ENCODE measurements around the gene PTGES. TPM values are rescaled to one million over a fixed set of nuclear protein-coding genes. Genes with fewer than 3 reads are reported as not detected.

Gene PTGES
- total and polyA plus RNA-seq, 11 donors: 0.30 to 3.0 (median 1.2) TPM

GRCh38 chr9:129720181-129720864 lies 32.5 kb downstream of the PTGES start:
- TF ChIP-seq CTCF (IDR thresholded peaks at IDR 0.05): no peak
- TF ChIP-seq POLR2A (IDR thresholded peaks at IDR 0.05): no peak
- H3K4me1 ChIP-seq: peaks cover 0 to 6% (median 0%) of the 10 kb centered on the region in 12 donors
- no peak for DNase-seq
- no peak for ATAC-seq
- H3K9me3 ChIP-seq: no peaks in the 10 kb centered on the region
- intact Hi-C loops (cut with DNase I): loop anchor here in 4 of 10 donors (5.0 to 10.0 kb wide), 3 partner anchors 68 to 76 kb away; partner anchors contain the start of gene ASB6 (in 1 of the 4)
- no peaks in the 10 kb centered on the region for H3K27me3 ChIP-seq
- WGBS, 4 donors: 81 to 88% (median 85%) methylated on average over 20 to 31 of the region's 31 CpGs
- H3K4me3 ChIP-seq: no peak overlapping the region
- H3K36me3 ChIP-seq: no peaks in the 10 kb centered on the region
- H3K27ac ChIP-seq: no peak overlapping the region

- Histone ChIP-seq H3K9me3 (no peaks in the 10 kb centered on the region), H3K36me3 (no peaks in the 10 kb centered on the region), H3K4me3 (no peak overlapping the region), H3K4me1 (peaks cover 0 to 7% (median 0%) of the 10 kb centered on the region in 12 donors), H3K27me3 (no peaks in the 10 kb centered on the region), H3K27ac (no peak overlapping the region)
- ATAC-seq (no peak), DNase-seq (no peak)
- TF ChIP-seq POLR2A (IDR thresholded peaks at IDR 0.05) (no peak), CTCF (IDR thresholded peaks at IDR 0.05) (no peak)
- WGBS, 4 donors: 59 to 73% (median 69%) methylated on average over 3 to 38 of the region's 38 CpGs
- intact Hi-C loops (cut with DNase I): no loop called here
Measured at GRCh38 chr9:129719135-129719534, 33.7 kb downstream of the PTGES start.

GRCh38 chr9:129718647-129719046 lies 34.2 kb downstream of the PTGES start:
- H3K4me1 ChIP-seq: peaks cover 0 to 9% (median 0%) of the 10 kb centered on the region in 12 donors
- H3K36me3 ChIP-seq: no peaks in the 10 kb centered on the region
- H3K4me3 ChIP-seq: no peak overlapping the region
- no peak overlapping the region for H3K27ac ChIP-seq
- 65 to 77% (median 71%) methylated on average over 5 of the region's 5 CpGs for WGBS, 4 donors
- DNase-seq (no peak), ATAC-seq (no peak)
- no peaks in the 10 kb centered on the region for H3K9me3 ChIP-seq
- H3K27me3 ChIP-seq: no peaks in the 10 kb centered on the region
- intact Hi-C loops (cut with DNase I): no loop called here
- no peak for TF ChIP-seq POLR2A (IDR thresholded peaks at IDR 0.05)
- no peak for TF ChIP-seq CTCF (IDR thresholded peaks at IDR 0.05)

- Histone ChIP-seq H3K4me3 (no peak overlapping the region), H3K27me3 (peaks cover 0 to 5% (median 0%) of the 10 kb centered on the region in 9 donors), H3K27ac (no peak overlapping the region), H3K36me3 (no peaks in the 10 kb centered on the region), H3K9me3 (no peaks in the 10 kb centered on the region), H3K4me1 (peaks cover 0 to 9% (median under 1%) of the 10 kb centered on the region in 12 donors)
- TF ChIP-seq POLR2A (IDR thresholded peaks at IDR 0.05): no peak
- no peak for TF ChIP-seq CTCF (IDR thresholded peaks at IDR 0.05)
- ATAC-seq (no peak), DNase-seq (no peak)
- intact Hi-C loops (cut with DNase I): no loop called here
- 69 to 84% (median 80%) methylated on average over 4 to 5 of the region's 5 CpGs for WGBS, 4 donors
Measured at GRCh38 chr9:129717991-129718390, 34.9 kb downstream of the PTGES start.

All from heart left ventricle (tissue), 16 donors.